HepG2 (cell line): Measurements from ENCODE around the gene MSGN1. TPM values are rescaled to one million over a fixed set of nuclear protein-coding genes. Genes with fewer than 3 reads are reported as not detected.

Experiments used
- ATAC-seq: fragments of 200-7000 bp; cut with Tn5 transposase; 3 replicates; pipeline ENCODE4 v1.9.1; 2020; ENCODE audit warnings: mild to moderate bottlenecking, moderate library complexity
- BruUV-seq: library from RNA; stranded (reverse); fragments of 400-500 nt; replicated peaks from 2 replicates; lab custom pipeline; 2021; lab: Mats Ljungman, UMichigan
- CTCF ChIA-PET: fragments of 300-600 bp; formaldehyde crosslinking; extraction: SDS; loops from one replicate; lab custom pipeline; 2021; ENCODE audit warnings: low total read pairs, inconsistent platforms, low intra/inter-chr PET ratio; lab: Yijun Ruan, JAX
- POLR2A ChIA-PET: fragments of 350-600 bp; sonication (Branson Sonifier 250); formaldehyde crosslinking; loops from one replicate; lab custom pipeline; 2020; ENCODE audit warnings: antibody characterized with exemption, inconsistent platforms; lab: Yijun Ruan, JAX
- DNase-seq: peaks from one replicate; pipeline ENCODE4 v3.0.0-alpha.2; 2015; ENCODE audit warnings: low spot score
- FAIRE-seq: peaks from 3 replicates; lab custom pipeline; 2011; peaks lifted over from hg19 to GRCh38; lab: Jason Lieb, UNC
- H2AFZ ChIP-seq: one replicate; pipeline ENCODE4 v1.6.1; 2011; ENCODE audit warnings: low read length, inconsistent platforms
- H3K27ac ChIP-seq: fragments of 300-600 bp; 3 replicates; pipeline ENCODE4 v1.8.0; 2011; ENCODE audit warnings: mixed run types, mild to moderate bottlenecking, mixed read lengths, low read length, inconsistent platforms; ENCODE audit not compliant: insufficient read depth; ENCODE audit errors: extremely low read length
- H3K27me3 ChIP-seq, 2 experiments: fragments of 200-600 bp in 1 of 2; 2 replicates in 1 of 2; 3 replicates in 1 of 2; pipeline versions ENCODE4 v1.6.0 to v1.8.0; 2011; ENCODE audit warnings: low read length in 2 of 2, mild to moderate bottlenecking in 2 of 2, moderate library complexity in 2 of 2, inconsistent platforms in 1 of 2; ENCODE audit not compliant: insufficient read depth in 2 of 2, control insufficient read depth in 1 of 2
- H3K36me3 ChIP-seq, 2 experiments: fragments of 200-600 bp in 1 of 2; replicated peaks in 1 of 2; 2 replicates in 1 of 2; 3 replicates in 1 of 2; pipeline versions ENCODE4 v1.5.1 to v1.8.0; 2011; ENCODE audit warnings: low read length in 2 of 2, inconsistent platforms in 1 of 2; ENCODE audit not compliant: insufficient read depth in 2 of 2, control insufficient read depth in 1 of 2
- H3K4me1 ChIP-seq: 2 replicates; pipeline ENCODE4 v1.5.1; 2012; ENCODE audit warnings: low read length, inconsistent platforms; ENCODE audit not compliant: insufficient read depth
- H3K4me2 ChIP-seq: 2 replicates; pipeline ENCODE4 v1.6.0; 2011; ENCODE audit warnings: low read depth, low read length, inconsistent platforms
- H3K4me3 ChIP-seq, 3 experiments: fragments of 200-600 bp in 1 of 3; sonication (generic), shearing (Covaris generic) in 1 of 3; replicated peaks in 1 of 3; 2 replicates each; pipeline ENCODE4 v1.5.1; 2011 to 2016; ENCODE audit warnings: low read length in 3 of 3, inconsistent platforms in 2 of 3, low read depth in 2 of 3, mild to moderate bottlenecking in 2 of 3, control low read depth in 1 of 3, mixed read lengths in 1 of 3; ENCODE audit not compliant: insufficient read depth in 1 of 3
- H3K79me2 ChIP-seq: one replicate; pipeline ENCODE4 v1.6.1; 2011; ENCODE audit warnings: low read length, inconsistent platforms; ENCODE audit not compliant: insufficient read depth
- H3K9ac ChIP-seq: 2 replicates; pipeline ENCODE4 v1.6.0; 2011; ENCODE audit warnings: mild to moderate bottlenecking, low read depth, low read length, inconsistent platforms; ENCODE audit not compliant: insufficient read depth
- H3K9me3 ChIP-seq: 2 replicates; pipeline ENCODE4 v1.5.1; 2012; ENCODE audit warnings: mild to moderate bottlenecking, low read length
- H4K20me1 ChIP-seq: 2 replicates; pipeline ENCODE4 v1.6.0; 2011; ENCODE audit warnings: inconsistent platforms, mild to moderate bottlenecking, low read length, moderate library complexity; ENCODE audit not compliant: insufficient read depth
- CREB1 ChIP-seq, 2 experiments: fragments of 450-650 bp in 1 of 2; IDR thresholded peaks; 2 replicates each; pipeline ENCODE4 v1.6.1; 2016 to 2017; ENCODE audit warnings: control low read depth in 1 of 2, mild to moderate bottlenecking in 1 of 2, missing compliant biosample characterization in 1 of 2, missing genetic modification characterization in 1 of 2
- GPN1 ChIP-seq: sonication (generic); formaldehyde crosslinking; IDR thresholded peaks from 2 replicates; pipeline ENCODE4 v1.5.1; 2020; ENCODE audit warnings: missing genetic modification reagents, borderline replicate concordance
- KAT8 ChIP-seq: IDR thresholded peaks from 2 replicates; pipeline ENCODE4 v1.6.1; 2016; ENCODE audit warnings: missing genetic modification reagents, missing compliant biosample characterization
- NCOA2 ChIP-seq: sonication (generic); formaldehyde crosslinking; IDR thresholded peaks from 2 replicates; pipeline ENCODE4 v1.8.0; 2022; ENCODE audit warnings: inconsistent platforms
- NR2F6 ChIP-seq, 2 experiments: IDR thresholded peaks; 2 replicates each; pipeline ENCODE4 v1.6.1; 2016; ENCODE audit warnings: antibody characterized with exemption in 1 of 2, mild to moderate bottlenecking in 1 of 2
- PRMT3 ChIP-seq: sonication (generic); formaldehyde crosslinking; IDR thresholded peaks from 2 replicates; pipeline ENCODE4 v1.8.1; 2022; ENCODE audit warnings: low read depth, mild to moderate bottlenecking, moderate library complexity, missing genetic modification reagents, borderline replicate concordance
- SMARCE1 ChIP-seq: fragments of 450-650 bp; IDR thresholded peaks from 2 replicates; pipeline ENCODE4 v1.6.1; 2017; ENCODE audit warnings: borderline replicate concordance
- YEATS4 ChIP-seq: sonication (generic); formaldehyde crosslinking; IDR thresholded peaks from 2 replicates; pipeline ENCODE4 v1.4.0; 2020; ENCODE audit warnings: missing genetic modification reagents, borderline replicate concordance
- ZNF263 ChIP-seq: sonication (generic); formaldehyde crosslinking; IDR thresholded peaks from 2 replicates; pipeline ENCODE4 v1.4.0; 2020; ENCODE audit warnings: missing genetic modification reagents
- ZNF382 ChIP-seq: sonication (generic); formaldehyde crosslinking; IDR thresholded peaks from 2 replicates; pipeline ENCODE4 v1.5.0; 2020; ENCODE audit warnings: missing genetic modification reagents, mild to moderate bottlenecking, borderline replicate concordance
- ZNF510 ChIP-seq: sonication (generic); formaldehyde crosslinking; IDR thresholded peaks from 2 replicates; pipeline ENCODE4 v1.4.0; 2020; ENCODE audit warnings: low read depth, mild to moderate bottlenecking, missing genetic modification reagents
- WGBS: methylation state at CpG from one replicate; pipeline ENCODE4 v1.1.6; 2017; ENCODE audit warnings: low lambda C conversion rate; 5-methylcytosine and 5-hydroxymethylcytosine counted together
- in situ Hi-C: cut with HindIII; loops from 2 replicates; pipeline ENCODE4 v1.10.0; 2017; ENCODE audit warnings: low pct_unique_long_range_greater_than_20kb; ENCODE audit not compliant: extremely low pct_ligation_motif_present
- intact Hi-C: fragments of 100-400 bp; cut with micrococcal nuclease; formaldehyde crosslinking; loops from one replicate; pipeline ENCODE4 v1.10.0; 2022; ENCODE audit not compliant: unreplicated experiment
- polyA plus RNA-seq, 8 experiments: library from polyadenylated mRNA; depleted of rRNA in 3 of 8; stranded (reverse) in 7 of 8; unstranded in 1 of 8; fragments of >200 nt; fragmentation: Illumina TruSeq in 4 of 8; extraction: Trizol in 4 of 8; gene quantifications; 2 replicates each; pipeline versions ENCODE4 v1.2.1 to v1.2.3, GENCODE V29; 2011 to 2016; ENCODE audit warnings: low read depth in 4 of 8, missing spikeins in 1 of 8, mixed read lengths in 1 of 8; ENCODE audit not compliant: insufficient read depth in 1 of 8
- total RNA-seq, 5 experiments: library from RNA; depleted of rRNA; stranded (reverse); fragments of >200 nt; fragmentation: Illumina TruSeq; extraction: Trizol; gene quantifications; 2 replicates each; pipeline ENCODE4 v1.2.3, GENCODE V29; 2016; ENCODE audit warnings: low read depth in 1 of 5
- TF ChIP-seq, protein P1 (sequence below): sonication (generic); formaldehyde crosslinking; IDR thresholded peaks from 2 replicates; pipeline ENCODE4 v1.9.0; 2021; ENCODE audit warnings: missing genetic modification reagents, mild to moderate bottlenecking, borderline replicate concordance
- TF ChIP-seq, protein P2 (sequence below): sonication (generic); formaldehyde crosslinking; conservative IDR thresholded peaks from 2 replicates; pipeline ENCODE4 v1.8.0; 2022; ENCODE audit warnings: low read depth, missing genetic modification reagents

The MSGN1 gene
- total and polyA plus RNA-seq, 2 of the 13 experiments (the other 11 are each of a cell fraction or from before 2014, with no cell fraction given) = not detected

DNA sequence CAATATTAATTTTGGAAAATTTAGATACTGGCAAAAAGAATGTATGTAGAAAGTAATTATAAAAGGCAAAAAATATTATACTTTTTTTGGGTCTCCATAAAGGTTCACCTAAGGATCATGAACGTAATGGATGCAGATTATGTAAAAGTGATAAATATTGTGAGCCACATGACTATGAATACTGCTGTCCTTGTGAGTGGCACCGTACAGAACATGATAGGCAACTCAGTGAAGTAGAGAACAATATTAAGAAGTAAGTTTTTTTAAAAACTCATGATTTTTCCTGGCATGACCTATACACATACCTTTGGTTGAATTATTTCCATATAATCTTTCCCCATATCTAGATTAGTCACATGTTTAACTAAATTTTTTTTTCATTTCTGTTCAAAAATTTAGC, 43.7 kb upstream of the MSGN1 start (continued):
- TF ChIP-seq, protein P1, sequence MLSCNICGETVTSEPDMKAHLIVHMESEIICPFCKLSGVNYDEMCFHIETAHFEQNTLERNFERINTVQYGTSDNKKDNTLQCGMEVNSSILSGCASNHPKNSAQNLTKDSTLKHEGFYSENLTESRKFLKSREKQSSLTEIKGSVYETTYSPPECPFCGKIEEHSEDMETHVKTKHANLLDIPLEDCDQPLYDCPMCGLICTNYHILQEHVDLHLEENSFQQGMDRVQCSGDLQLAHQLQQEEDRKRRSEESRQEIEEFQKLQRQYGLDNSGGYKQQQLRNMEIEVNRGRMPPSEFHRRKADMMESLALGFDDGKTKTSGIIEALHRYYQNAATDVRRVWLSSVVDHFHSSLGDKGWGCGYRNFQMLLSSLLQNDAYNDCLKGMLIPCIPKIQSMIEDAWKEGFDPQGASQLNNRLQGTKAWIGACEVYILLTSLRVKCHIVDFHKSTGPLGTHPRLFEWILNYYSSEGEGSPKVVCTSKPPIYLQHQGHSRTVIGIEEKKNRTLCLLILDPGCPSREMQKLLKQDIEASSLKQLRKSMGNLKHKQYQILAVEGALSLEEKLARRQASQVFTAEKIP (CRISPR knock-in tag) = no peak
- TF ChIP-seq SMARCE1 = no peak
- no peak for TF ChIP-seq PRMT3 (CRISPR knock-in tag)
- no peak for TF ChIP-seq ZNF263 (CRISPR knock-in tag)

DNA sequence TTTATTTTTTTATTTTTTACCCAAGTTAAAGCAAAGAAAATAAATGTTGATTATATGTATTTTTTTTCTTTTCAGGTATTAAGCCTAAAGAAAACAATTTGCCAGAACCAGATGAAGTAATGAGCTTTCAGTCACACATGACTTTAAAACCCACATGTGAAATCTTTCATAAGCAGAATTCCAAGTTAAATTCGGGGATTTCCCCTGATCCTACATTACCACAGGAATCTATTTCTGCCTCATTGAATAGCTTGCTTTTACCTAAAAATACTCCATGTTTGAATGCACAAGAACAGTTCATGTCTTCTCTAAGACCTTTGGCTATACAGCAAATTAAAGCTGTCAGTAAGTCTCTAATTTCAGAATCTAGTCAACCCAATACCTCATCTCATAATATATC, 35.7 kb upstream of the MSGN1 start:
- no peak for TF ChIP-seq KAT8 (CRISPR knock-in tag)
- TF ChIP-seq, protein P2, sequence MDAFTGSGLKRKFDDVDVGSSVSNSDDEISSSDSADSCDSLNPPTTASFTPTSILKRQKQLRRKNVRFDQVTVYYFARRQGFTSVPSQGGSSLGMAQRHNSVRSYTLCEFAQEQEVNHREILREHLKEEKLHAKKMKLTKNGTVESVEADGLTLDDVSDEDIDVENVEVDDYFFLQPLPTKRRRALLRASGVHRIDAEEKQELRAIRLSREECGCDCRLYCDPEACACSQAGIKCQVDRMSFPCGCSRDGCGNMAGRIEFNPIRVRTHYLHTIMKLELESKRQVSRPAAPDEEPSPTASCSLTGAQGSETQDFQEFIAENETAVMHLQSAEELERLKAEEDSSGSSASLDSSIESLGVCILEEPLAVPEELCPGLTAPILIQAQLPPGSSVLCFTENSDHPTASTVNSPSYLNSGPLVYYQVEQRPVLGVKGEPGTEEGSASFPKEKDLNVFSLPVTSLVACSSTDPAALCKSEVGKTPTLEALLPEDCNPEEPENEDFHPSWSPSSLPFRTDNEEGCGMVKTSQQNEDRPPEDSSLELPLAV (CRISPR knock-in tag) = no peak
- no peak for TF ChIP-seq CREB1 (IDR thresholded peaks at IDR 0.05)
- no peak for TF ChIP-seq CREB1 (CRISPR knock-in tag; IDR thresholded peaks at IDR 0.05)
- no peak for TF ChIP-seq ZNF382 (CRISPR knock-in tag)
- no peak for TF ChIP-seq NCOA2 (CRISPR knock-in tag)
- TF ChIP-seq ZNF510 (CRISPR knock-in tag) = no peak
- TF ChIP-seq GPN1 (CRISPR knock-in tag) = no peak
- no peak for TF ChIP-seq YEATS4 (CRISPR knock-in tag)
- no peak for TF ChIP-seq NR2F6 (IDR thresholded peaks at IDR 0.05)
- no peak for TF ChIP-seq NR2F6 (CRISPR knock-in tag; IDR thresholded peaks at IDR 0.05)
- no peaks in the 10 kb centered on the region for H3K79me2 ChIP-seq
- peaks cover 0 to 8% of the 10 kb centered on the region in 2 experiments; a peak in 3 of 5 replicates for H3K36me3 ChIP-seq
- no peak overlapping the region for H3K9ac ChIP-seq
- H3K4me3 ChIP-seq = no peak overlapping the region
- ChIA-PET CTCF (no interaction called here), POLR2A (interaction anchor here (0.5 to 0.8 kb wide), 2 partner anchors 10 to 29 kb away, joined by 3 to 4 read pairs; no protein-coding TSS in a partner anchor)
- intact Hi-C loops = loop anchor here (10.0 kb wide), 1 partner anchor 656 kb away; no protein-coding TSS in a partner anchor
- no peaks in the 10 kb centered on the region for H4K20me1 ChIP-seq
- ATAC-seq = no peak
- no peak for FAIRE-seq
- no peak overlapping the region for H2AFZ ChIP-seq
- WGBS = 100% methylated on average over 1 of the region's 1 CpG
- H3K9me3 ChIP-seq = no peaks in the 10 kb centered on the region
- H3K4me2 ChIP-seq = no peak overlapping the region
- in situ Hi-C loops = no loop called here
- no peaks in the 10 kb centered on the region for H3K27me3 ChIP-seq
- peaks cover 14% of the 10 kb centered on the region for H3K4me1 ChIP-seq
- H3K27ac ChIP-seq = no peak overlapping the region
- BruUV-seq = no TSS peak
- DNase-seq = no peak
